ENCODE results near the gene BEND3.
"Not testable (repeated sequence)": the region's sequence is repeated elsewhere in the genome, so short reads cannot be mapped to it uniquely, and the experiment has no call there.

Gene BEND3

GRCh38 chr6:107114926-107115694 lies at the start of gene BEND3:
BEND3 (minus strand) TSS chr6:107115515; CDS start chr6:107099285, 16,230 bp downstream.
- ChIA-PET CTCF (interaction anchor here (0.6 to 0.7 kb wide), 2 partner anchors 85 to 532 kb away, joined by 3 to 6 read pairs; no protein-coding TSS in a partner anchor), POLR2A (ENCODE audit: low non-redundant PET) (no interaction called here)
- TF ChIP-seq, protein P1, sequence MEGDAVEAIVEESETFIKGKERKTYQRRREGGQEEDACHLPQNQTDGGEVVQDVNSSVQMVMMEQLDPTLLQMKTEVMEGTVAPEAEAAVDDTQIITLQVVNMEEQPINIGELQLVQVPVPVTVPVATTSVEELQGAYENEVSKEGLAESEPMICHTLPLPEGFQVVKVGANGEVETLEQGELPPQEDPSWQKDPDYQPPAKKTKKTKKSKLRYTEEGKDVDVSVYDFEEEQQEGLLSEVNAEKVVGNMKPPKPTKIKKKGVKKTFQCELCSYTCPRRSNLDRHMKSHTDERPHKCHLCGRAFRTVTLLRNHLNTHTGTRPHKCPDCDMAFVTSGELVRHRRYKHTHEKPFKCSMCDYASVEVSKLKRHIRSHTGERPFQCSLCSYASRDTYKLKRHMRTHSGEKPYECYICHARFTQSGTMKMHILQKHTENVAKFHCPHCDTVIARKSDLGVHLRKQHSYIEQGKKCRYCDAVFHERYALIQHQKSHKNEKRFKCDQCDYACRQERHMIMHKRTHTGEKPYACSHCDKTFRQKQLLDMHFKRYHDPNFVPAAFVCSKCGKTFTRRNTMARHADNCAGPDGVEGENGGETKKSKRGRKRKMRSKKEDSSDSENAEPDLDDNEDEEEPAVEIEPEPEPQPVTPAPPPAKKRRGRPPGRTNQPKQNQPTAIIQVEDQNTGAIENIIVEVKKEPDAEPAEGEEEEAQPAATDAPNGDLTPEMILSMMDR (conservative IDR thresholded peaks at IDR 0.05; ENCODE audit: low read depth), result no peak
- DNase-seq (ENCODE audit: low spot score), result peak; percentile 42
- peak within 1 kb of the TSS; percentile 87 for H3K27ac ChIP-seq

DNA sequence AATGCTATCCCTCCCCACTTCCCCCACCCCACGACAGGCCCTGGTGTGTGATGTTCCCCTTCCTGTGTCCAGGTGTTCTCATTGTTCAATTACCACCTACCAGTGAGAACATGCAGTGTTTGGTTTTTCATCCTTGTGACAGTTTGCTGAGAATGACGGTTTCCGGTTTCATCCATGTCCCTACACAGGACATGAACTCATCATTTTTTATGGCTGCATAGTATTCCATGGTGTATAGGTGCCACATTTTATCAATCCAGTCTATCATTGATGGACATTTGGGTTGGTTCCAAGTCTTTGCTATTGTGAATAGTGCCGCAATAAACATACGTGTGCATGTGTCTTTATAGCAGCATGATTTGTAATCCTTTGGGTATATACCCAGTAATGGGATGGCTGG lies 49.0 kb upstream of the BEND3 start:
- CTCF ChIA-PET; POLR2A ChIA-PET (ENCODE audit: low non-redundant PET); DNase-seq (ENCODE audit: low spot score); H3K27ac ChIP-seq: not testable (repeated sequence)

- H3K27ac ChIP-seq, result no peak overlapping the region
- CTCF ChIA-PET, result interaction anchor here (0.7 kb wide), 1 partner anchor 927 kb away, joined by 5 read pairs; no protein-coding TSS in a partner anchor
- POLR2A ChIA-PET (ENCODE audit: low non-redundant PET), result no interaction called here
- DNase-seq (ENCODE audit: low spot score), result no peak
- TF ChIP-seq, protein P1 (conservative IDR thresholded peaks at IDR 0.05; ENCODE audit: low read depth), result no peak
Observed at GRCh38 chr6:107161521-107161920, 46.2 kb upstream of the BEND3 start.

- H3K27ac ChIP-seq, result no peak overlapping the region
- POLR2A ChIA-PET (ENCODE audit: low non-redundant PET), result no interaction called here
- no peak for DNase-seq (ENCODE audit: low spot score)
- CTCF ChIA-PET, result interaction anchor here (0.6 kb wide), 1 partner anchor 754 kb away, joined by 3 read pairs; no protein-coding TSS in a partner anchor
- TF ChIP-seq, protein P1 (conservative IDR thresholded peaks at IDR 0.05; ENCODE audit: low read depth), result no peak
Observed at GRCh38 chr6:107156617-107157016, 41.3 kb upstream of the BEND3 start.

GRCh38 chr6:107154801-107155160 lies 39.5 kb upstream of the BEND3 start:
- CTCF ChIA-PET, result interaction anchor here (0.7 kb wide), 1 partner anchor 89 kb away, joined by 4 read pairs; no protein-coding TSS in a partner anchor
- no peak overlapping the region for H3K27ac ChIP-seq

DNA sequence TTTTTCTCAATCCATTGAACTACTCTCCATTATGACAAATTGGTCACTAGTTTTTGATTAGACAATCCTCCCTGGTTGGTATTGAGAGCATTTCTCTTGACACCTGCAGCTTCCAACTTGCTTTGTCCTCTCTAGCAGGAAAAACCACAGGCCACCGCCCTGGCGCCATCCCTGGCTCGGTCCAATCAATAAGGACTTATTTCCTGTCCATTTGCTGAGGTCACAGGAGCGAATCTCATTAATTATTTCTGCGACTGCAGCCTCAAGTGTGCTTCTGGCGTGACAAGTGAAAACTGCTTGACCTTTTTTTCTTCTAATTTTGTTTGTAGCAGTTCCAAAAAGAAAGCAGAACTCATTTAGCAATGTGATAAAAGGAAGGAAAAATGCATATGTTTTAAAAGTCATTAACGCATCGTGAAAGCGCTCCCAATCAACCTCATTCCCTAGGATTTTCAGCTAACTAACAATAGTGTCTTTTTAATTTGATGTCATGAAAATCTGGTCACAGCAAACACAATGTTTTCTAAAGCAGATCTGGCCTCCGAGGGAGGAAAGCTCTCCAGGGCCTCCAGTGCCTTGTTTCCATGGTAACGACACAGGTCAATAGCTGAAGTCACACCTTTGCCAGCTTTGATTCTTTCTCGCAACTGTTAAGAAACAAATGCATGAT lies 39.0 kb upstream of the BEND3 start:
- CTCF ChIA-PET, result no interaction called here
- POLR2A ChIA-PET (ENCODE audit: low non-redundant PET), result no interaction called here
- H3K27ac ChIP-seq, result no peak overlapping the region
- no peak for DNase-seq (ENCODE audit: low spot score)
- TF ChIP-seq, protein P1 (conservative IDR thresholded peaks at IDR 0.05; ENCODE audit: low read depth), result no peak

More at GRCh38 chr6:107154801-107155160, 39.5 kb upstream of the BEND3 start:
- TF ChIP-seq, protein P1 (conservative IDR thresholded peaks at IDR 0.05; ENCODE audit: low read depth), result no peak
- DNase-seq (ENCODE audit: low spot score), result no peak
- POLR2A ChIA-PET (ENCODE audit: low non-redundant PET), result no interaction called here

Measured in RWPE1 (cell line).